HG03520 (cell line): ENCODE measurements around the gene MICU2.

Source experiments
- ATAC-seq: cut with Tn5 transposase; IDR thresholded peaks from one replicate; pipeline ENCODE4 v1.9.1; 2021; ENCODE audit warnings: mild to moderate bottlenecking, moderate library complexity; ENCODE audit not compliant: unreplicated experiment

MICU2 gene

DNA sequence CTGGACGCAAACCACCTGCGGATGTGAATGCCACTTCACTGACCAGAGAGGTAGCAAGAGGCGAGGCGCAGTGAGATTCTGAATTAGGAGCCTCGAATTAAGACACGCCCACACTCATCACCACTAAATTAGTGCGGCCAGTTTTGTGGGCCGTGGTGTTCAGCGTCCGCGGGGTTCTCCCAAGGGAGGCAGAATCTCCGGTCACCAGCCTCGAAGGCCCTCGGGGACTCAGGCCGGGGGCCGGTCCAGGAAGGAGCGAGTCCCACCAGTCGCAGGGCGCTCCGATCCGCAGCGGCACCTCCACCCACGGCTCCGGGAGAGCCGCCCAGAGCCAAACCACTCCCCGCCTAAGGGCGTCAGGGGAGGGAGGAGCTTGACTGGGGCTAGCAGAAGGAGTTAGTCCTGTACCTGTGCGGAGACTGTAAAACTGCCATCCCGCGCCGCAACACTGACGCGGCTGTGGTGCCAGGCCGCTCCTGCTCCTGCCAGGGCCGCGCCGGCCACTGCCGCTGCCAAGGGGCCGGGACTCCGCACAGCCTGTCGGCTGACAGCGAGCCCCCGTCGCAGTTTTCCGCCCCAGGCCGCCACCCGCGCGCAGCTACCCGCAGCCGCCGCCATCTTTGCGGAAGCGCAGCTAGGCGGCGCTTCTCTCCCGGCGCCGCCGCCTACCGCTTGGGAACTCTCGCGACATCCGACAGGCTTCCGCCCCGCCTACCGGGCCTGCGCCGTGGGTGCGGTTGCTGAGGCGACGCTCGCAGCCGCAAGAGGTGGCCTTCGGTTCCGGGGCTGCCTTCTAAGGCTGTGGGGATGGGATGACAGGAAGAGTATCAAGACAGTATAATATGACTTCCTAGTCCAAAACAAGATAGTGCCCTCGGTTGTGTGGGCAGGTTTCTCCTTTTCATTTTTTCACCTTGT, at the start of gene MICU2:
TSS of gene MICU2 (minus strand) at position 640 of the 918 bp plus-strand sequence. CDS start at position 618, 22 bp downstream.
- peak; percentile 89 for ATAC-seq

- no peak for ATAC-seq
Measured at GRCh38 chr13:21641629-21642028, 37.7 kb upstream of the MICU2 start.

DNA sequence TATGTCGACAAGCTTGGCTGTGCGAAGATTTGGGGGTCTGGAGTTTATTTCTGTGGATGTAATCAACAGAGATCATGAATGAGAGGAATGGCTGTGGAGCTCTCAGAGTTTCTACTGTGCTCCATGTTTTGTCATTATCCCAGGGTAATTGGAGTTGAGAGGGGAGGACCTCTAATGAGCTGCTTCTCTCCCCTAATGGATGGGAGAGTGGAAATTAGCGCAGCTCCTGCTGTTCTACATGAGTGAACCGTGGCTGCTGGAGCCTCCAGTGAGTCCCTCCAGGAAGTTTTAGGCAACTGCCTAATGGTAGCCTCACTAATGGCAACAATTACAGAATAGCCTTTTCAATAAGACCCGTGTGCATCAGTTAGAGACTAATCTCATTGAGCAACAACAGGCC, 35.6 kb upstream of the MICU2 start:
- ATAC-seq, result no peak

DNA sequence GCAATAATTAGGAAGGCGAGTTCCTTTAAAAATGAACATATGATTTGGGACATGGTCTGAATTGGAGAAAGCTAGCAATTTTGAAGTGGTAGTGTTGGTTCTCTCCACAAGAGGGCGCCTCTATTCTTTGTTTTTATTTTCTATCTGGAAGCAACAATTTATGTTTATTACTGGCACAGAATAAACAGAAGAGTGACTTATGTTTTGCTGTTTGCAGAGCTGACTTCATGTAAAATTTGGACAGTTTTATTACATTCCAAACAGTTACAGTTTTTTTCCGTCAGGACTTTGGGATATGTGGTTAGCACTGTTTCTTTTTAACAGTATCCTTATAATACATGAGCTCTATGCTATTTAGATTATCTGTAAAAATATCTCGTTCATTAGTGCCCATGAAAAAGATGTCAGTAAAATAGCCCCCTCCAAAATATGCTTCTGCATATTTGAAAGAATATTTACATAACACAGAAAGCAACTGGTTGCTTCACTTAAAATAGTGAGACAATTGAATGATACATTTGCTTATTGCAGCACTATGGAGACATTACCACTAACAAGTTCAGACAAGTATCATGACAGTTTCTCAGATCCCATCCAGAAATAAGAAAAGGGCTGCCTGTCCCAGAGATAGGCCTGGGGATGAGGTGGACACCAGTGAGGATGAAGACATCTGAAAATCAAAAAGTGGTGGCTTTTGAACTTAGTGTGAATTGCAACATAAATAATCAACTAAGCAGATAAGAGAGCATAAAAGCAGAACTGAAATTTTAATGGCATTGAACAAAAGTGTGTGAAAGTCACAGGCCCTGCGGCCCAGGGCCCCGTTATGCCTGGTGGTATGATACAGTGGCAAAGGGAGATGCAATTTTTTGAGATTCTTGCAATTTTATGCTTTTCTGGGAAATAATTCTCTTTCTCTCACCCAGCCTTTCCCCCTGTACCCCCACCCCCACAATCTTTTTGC, 34.6 kb upstream of the MICU2 start:
- ATAC-seq, result no peak

DNA sequence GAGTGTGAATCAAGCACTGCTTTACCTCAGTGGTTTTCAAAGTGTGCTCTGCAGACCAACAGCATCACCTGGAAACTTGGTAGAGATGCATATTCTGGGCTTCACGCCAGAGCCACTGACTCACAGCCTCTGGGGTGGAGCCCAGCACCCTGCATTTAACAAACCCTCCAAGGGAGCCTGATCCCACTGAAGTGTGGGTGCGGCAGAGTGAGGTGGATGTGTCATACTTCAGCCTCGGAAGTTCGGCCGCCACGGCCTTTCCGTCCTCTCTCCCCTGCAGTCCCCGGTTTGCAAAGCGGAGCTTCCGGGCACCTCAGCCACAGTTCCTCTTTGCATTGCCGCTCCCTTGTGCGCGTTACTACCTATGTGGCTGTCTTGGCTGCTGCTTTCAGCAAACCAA, 33.3 kb upstream of the MICU2 start:
- no peak for ATAC-seq

DNA sequence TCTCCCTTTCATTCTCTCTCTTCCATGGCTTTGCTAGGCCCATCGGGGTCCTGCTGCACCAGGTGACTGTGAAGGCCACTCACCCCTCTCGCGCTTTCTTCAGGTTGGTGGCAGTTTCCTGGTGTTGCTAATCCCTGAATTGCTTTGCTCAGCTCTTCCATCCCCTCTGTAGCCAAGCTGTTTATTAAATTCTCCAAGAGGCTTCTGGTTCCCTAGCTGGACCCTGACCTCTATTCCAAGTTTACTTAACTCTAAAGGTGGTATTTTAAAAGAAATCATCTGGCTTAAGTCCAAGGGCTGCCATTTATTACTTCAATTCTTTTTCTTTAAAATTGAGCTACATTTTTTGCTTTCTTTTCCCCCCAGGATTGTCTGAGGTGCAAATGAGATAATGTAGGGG, 32.7 kb upstream of the MICU2 start:
- no peak for ATAC-seq

GRCh38 chr13:21632196-21632595, 28.2 kb upstream of the MICU2 start:
- ATAC-seq, result no peak

- ATAC-seq, result no peak
Measured at GRCh38 chr13:21625366-21625765, 21.4 kb upstream of the MICU2 start.

DNA sequence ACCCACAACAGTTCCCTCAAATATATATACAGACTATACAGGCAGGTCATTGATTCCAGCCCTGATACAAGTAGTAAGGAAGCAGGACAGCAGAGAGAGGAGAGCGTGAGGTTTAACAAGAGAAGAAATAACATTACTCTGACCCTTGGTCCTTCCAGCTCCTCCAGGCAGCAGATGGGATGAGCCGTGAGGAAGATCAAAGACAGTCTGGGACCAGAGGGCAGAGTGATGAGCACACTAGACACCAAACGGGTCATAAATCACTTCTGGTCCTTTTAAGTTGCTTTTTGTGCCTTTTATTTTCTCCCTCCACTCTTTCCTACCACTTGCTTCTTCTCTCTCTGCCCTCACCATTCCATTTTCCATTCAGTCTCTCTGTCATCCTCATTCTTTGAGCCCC, 16.9 kb upstream of the MICU2 start:
- no peak for ATAC-seq

DNA sequence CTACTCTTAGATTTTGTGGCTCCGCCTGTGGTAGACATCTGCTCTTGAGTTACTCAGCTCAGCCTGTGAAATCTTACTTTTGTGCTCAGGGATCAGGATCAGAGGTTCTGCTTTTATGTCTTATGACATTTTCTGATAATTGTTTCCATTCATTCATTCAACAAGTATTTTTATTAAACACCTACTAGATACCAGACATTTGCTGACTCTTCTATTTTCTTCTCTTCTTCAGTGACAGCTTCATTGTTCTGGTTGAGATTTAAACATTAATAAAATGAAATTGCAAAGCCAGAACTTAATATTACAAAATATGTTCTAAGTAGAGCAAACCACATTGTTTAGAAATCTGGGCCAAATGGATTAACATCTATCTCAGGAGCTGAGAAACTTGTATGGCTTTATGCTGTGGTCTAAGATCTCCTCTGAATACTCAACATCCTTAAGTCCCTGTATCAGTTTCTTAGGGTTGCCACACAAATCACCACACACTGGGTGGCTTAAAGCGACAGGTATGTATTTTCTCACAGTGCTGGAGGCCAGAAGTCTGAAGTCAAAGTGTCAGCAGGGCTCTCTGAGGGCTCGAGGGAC, 15.8 kb upstream of the MICU2 start:
- no peak for ATAC-seq

- no peak for ATAC-seq
Measured at GRCh38 chr13:21616880-21617279, 12.9 kb upstream of the MICU2 start.

DNA sequence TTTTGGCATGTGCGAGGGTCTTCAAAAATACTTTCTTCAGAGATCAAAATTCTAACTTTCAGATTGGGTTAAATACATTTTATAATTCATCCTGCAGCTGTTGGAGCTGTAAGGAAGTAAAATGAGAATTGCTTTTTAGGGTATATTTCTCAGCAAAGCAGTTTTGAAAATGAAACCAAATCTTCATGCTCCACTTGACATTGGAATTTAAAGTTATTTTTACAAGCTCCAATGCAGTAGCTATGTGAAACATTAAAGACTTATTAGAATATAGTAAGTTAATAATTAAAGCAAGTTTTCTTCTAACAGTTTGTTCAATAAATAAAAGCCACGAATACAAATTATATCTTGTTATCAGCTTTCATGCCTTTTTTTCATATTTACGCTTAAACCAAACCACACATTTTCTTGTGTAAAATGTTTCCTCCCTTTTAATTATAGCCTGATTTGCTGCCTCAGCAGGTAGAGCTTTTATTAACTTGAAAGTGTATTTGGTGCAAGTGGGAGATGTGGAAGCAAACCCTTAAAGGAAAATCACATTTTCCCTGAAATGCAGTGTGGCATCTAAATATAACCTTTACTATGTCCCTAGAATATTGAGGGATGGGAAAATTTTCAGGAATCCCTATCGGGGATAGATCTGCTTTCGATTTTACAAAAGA, 12.4 kb upstream of the MICU2 start:
- ATAC-seq, result no peak

- ATAC-seq, result no peak
Measured at GRCh38 chr13:21615427-21615826, 11.5 kb upstream of the MICU2 start.

DNA sequence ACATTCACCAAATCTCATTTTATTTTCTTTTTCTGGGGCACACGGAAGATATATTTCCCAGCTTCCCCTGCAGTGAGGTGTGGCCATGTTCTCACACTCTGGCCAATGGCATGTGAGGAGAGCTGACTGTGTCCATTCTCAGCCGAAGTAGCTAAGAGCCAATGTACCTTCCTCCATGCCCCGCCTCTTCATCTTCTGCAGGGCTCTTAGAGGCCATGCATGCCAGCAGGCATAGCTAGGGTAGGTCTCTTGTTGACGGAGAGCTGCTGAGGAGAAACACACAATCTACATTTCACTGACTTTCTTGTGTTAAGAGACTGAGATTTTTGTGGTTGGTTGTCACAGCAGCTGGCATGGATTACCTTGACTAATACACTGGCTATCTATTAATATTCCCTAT, 9.8 kb upstream of the MICU2 start:
- ATAC-seq, result no peak

DNA sequence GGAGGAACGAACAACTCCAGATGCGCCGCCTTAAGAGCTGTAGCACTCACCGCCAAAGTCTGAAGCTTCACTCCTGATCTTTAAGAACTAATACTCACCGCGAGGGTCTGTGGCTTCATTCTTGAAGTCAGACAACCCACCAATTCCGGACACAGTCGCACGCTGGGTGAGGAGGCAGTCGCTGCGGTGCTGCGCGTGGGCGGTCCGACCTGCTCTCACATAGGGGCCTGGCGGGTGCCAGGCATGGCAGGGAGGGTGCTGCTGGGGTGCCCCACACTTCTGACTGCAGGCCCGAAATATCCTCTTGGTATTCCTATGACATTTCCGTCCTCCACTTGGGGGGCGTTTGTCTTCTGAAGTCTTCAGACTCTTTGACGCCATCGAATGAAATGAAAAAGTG, 7.4 kb upstream of the MICU2 start:
- ATAC-seq, result no peak

DNA sequence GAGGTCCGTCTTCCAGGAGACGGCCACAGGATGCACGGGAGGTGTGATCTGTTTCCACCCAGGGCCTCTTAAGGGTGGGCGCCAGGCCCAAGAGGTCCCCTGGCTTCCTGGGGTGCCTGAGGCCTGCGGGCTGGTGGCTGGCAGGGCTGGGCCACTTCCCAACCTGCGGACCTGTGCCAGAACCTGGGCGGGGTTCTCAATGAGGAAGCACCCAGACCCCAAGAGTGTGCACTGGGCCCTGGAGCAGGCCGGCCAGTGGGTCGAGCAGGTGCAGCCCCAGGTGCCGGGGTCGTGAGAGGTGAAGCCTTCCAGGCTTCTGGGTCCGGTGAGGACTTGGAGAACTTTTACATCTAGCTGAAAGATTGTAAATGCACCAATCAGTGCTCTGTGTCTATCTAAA, 6.7 kb upstream of the MICU2 start:
- ATAC-seq, result no peak

DNA sequence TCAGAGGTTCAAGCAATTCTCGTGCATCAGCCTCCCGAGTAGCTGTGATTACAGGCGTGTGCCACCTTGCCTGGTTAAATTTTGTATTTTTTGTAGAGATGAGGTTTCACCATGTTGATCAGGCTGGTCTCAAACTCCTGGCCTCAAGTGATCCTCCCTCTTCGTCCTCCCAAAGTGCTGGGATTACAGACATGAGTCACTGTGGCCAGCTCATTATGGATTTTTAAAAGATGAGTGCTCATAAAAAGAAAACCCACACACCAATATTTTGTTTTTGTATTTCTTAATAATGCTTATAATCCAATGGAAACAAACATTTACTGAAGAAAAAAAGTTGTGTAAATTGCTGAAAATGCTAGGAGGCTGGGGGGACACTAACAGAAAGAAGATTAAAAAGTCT, 5.0 kb upstream of the MICU2 start:
- ATAC-seq, result no peak

DNA sequence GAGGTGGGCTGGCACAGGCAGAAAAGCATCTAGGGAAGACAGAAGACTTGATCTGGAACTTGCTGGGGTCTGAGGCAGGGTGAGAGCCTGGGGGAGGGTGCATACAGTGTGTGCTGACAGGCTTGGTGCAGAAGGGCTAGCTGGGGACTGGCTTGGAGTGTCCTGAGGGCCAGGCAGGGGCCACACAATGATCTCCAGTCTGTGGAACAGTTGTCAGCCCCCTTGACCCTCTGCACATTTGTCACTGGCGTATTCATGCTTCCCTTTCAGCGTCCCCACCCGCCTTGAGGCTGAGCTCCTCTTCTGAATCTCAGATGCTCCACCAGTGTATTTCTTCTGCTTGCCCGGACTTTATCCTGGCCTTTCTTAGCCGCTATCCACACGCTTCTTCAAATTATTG, 2.8 kb upstream of the MICU2 start:
- no peak for ATAC-seq

GRCh38 chr13:21606251-21606650, 2.3 kb upstream of the MICU2 start:
- no peak for ATAC-seq

GRCh38 chr13:21596722-21597121, 7.2 kb downstream of the MICU2 start:
- no peak for ATAC-seq

DNA sequence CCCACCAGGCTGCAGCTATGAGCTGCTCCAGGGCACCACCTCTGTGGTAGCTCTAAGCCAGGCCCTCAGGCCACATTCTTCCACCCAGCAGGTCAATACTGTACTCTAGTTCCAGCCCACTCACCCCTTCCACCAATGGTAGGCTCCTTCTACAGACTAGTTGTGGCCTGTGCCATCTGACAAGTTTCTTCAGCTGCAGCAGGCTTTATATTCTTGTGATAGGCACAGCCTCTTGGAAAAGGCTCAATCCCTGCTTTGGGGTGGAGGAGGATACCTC, 8.5 kb downstream of the MICU2 start:
- peak; percentile 71 for ATAC-seq
